EL (cell line): ENCODE measurements around the gene C11orf71.

Experiments
- DNase-seq: peaks from one replicate; pipeline ENCODE4 v3.0.0-alpha.2; 2016

The C11orf71 gene

DNA sequence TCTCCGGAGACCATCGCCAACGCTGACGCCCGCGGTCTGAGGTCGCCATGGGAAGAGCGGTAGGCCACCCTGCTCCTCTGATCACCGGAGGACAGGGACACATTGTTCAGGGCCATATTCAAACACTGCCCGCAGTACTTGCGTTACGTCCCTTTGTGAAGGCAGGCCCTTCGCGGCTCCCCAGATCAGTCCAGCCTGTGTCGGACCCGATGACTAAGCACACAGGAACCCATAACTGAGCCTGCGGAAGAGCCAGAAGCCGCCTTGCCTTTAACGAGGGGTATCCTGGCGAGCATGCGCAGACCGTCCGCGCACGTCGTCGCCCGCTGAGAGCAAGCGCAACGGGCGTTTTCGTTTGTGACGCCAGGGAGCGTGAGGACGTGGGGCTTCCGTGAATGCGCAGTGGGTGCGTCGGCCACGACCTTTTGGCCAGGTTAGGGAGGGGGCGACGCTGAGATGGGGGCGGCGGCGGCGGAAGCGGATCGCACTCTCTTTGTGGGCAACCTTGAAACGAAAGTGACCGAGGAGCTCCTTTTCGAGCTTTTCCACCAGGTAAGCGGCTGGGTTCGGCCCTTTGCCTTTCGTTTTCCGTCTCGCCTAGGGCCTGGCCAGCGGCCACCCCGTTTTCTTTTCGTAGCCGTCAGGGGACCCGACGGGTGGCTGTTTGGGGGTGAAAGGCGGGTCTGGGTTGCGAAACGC, at the start of gene C11orf71, which contains the start of gene RBM7:
Gene C11orf71 (minus strand): TSS at position 296 of the 699 bp plus-strand sequence. CDS start 180 bp downstream, at position 116.
Gene RBM7 (plus strand): TSS at position 451 of the 699 bp plus-strand sequence. CDS start 6 bp downstream, at position 457.
- peak; percentile 99 for DNase-seq

DNA sequence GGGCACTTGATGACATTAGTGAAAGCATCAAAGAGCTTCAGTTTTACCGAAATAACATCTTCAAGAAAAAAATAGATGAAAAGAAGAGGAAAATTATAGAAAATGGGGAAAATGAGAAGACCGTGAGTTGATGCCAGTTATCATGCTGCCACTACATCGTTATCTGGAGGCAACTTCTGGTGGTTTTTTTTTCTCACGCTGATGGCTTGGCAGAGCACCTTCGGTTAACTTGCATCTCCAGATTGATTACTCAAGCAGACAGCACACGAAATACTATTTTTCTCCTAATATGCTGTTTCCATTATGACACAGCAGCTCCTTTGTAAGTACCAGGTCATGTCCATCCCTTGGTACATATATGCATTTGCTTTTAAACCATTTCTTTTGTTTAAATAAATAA, 49.5 kb upstream of the C11orf71 start:
- no peak for DNase-seq

DNA sequence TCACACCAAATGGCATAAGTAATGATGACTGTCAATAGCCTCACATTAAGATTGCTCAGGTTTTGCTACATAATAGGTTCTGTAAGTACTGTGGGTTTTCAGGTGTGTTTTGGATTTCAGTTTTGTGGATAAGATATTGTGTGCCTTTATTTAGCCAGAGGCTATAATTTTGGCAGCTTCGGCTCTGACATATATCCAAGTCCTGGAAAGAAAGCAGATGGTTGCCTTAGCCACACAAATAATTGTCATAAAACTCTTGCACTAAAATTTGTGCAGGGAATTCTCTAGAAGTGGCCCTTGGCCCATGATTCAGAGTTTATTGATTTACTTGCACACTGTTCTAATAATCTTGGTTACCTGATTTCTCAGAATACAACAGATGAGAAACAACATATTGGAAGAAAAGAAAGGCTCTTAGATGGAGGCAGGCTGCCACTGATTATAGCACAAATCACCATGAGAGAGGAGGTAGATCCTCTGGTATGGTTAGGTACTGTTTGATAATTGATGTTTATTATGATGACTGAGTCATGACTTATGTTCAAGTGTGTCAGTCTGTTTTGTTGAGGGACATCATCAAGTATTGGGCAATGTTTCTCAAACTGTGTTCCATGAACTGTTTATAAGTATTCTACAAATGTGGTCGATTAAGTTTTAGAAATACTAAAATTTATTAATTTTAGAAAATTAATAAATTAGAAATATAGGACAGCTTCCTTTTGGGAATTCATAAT, 48.6 kb upstream of the C11orf71 start:
- DNase-seq: peak; percentile 11

DNA sequence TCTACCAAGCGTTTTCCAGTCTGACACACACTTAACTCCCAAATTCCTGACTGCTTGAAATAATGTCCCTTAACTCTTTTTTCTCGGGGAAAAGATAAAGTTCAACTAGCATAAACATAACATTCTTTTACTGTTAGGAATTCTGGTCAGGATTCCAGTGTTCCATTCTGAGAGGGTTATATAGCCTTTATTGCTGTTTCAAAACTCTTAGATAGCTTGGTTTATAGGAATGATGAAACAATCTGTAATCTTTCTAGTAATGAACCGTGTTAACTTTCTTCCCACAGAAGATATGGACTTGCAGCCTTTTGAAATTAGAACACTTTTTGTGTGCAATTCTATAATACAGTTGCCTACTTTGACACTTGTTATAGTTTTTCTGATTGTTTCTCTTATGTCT, 47.6 kb upstream of the C11orf71 start:
- DNase-seq: peak; percentile 56

DNA sequence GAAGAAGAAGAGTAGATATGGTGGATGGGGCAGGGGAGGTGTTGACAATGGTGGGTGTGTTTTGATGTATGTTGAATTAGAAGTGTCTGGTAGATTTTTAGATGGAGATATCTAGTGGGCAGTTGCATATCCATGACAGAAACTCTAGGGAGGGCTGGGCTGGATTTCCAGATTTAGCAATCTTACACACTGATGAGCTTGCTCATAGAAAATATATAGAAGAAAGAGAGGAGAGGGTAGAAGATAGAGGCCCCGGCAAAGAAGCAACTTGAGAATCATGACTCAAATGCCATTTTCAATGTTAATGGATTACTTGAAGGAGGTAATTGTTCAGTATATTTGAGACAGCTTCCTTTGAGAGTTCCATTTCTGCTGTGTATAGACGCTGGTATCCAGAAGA, 47.1 kb upstream of the C11orf71 start:
- no peak for DNase-seq

- no peak for DNase-seq
Measured at GRCh38 chr11:114442536-114442935, 42.2 kb upstream of the C11orf71 start.

- no peak for DNase-seq
Measured at GRCh38 chr11:114441921-114442320, 41.6 kb upstream of the C11orf71 start.

DNA sequence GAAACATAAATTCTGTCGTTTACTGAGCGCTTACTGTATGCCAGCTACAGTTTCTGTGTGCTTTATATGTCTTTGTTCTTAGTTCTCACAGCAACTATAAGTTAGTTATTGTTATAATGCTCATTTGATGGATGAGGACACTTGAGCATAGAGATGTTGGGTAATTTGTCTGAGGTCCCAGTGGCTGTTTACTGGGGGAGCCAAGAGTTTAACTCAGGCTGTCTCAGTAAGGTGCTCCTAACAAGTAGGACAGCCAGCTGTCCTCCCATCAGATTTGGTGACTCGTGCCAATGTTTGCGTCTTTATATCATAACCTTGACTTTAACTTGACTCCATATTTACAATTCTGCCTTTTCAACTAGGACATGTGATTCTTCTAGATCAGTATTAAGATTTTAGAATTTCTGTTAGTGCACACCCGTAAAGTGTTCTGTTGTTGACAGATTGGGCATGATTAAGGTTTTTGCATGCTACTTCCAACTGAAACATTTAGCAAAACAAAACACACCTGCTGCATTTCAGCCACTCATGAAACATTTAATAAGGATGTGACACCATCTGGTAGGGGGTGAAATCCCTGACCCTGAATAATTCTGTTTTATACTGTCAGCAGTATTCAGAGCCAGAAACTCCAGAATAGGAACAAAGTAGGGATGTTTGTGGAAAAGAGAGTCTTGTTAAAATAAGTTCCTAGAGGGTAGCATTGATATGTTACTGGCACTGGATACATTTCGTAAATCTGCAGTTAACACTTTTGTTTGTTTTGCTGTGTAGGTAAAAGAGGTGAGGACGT, 40.9 kb upstream of the C11orf71 start:
- no peak for DNase-seq

GRCh38 chr11:114440121-114440860, 40.0 kb upstream of the C11orf71 start:
- peak; percentile 38 for DNase-seq

DNA sequence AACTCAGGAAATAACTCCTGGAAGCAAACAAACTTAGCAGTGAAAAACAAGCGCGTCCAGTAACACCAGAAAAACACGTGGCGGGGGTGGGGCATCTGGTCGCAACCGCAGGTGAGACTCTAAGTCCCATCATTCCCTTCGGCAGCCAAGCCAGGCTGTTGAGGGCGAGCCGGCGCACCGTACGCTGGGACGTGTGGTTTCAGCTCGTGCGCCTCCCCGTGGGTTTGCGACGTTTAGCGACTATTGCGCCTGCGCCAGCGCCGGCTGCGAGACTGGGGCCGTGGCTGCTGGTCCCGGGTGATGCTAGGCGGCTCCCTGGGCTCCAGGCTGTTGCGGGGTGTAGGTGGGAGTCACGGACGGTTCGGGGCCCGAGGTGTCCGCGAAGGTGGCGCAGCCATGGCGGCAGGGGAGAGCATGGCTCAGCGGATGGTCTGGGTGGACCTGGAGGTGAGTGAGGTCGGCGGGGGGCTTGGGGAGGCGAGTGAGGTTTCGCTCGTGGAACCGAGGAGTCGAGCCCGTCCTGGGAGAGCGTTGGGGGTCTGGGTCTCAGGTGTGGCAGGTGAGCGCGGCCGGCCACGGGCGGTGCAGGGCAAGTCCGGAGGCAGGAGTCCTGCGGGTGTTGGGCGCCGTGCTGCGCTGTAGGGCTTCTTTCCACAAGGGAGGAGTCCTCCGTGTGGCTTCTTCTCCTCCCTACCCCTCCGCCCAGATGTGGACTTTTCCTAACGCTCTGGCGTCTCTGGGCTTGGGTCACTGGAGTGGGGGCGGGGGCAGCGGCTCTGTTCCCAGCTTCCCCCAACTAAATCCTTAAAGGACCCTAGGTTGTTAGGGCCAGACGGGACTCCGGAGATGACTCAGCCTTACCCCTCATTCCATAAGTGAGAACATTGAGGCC, 39.2 kb upstream of the C11orf71 start, which contains the start of gene REXO2:
Gene REXO2 (plus strand): TSS at position 239 of the 892 bp plus-strand sequence. CDS start 62 bp downstream, at position 301.
- DNase-seq: peak; percentile 93

DNA sequence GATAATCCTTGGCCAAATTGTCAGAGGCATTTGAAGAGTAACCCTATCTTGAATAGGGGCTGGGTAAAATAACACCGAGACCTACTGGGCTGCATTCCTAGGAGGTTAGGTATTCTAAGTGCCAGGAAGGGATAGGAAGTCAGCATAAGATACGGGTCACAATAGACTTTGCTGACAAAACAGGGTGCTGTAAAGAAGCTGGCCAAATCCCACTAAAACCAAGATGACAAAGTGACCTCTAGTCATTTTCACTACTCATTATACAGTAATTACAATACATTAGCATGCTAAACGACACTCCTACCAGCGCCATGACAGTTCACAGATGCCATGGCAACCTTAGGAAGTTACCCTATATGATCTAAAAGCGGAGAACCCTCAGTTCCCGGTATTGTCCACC, 38.0 kb upstream of the C11orf71 start:
- DNase-seq: peak; percentile 23

GRCh38 chr11:114433376-114433775, 33.1 kb upstream of the C11orf71 start:
- no peak for DNase-seq

GRCh38 chr11:114432893-114433292, 32.6 kb upstream of the C11orf71 start:
- no peak for DNase-seq

GRCh38 chr11:114430290-114430689, 30.0 kb upstream of the C11orf71 start:
- no peak for DNase-seq

DNA sequence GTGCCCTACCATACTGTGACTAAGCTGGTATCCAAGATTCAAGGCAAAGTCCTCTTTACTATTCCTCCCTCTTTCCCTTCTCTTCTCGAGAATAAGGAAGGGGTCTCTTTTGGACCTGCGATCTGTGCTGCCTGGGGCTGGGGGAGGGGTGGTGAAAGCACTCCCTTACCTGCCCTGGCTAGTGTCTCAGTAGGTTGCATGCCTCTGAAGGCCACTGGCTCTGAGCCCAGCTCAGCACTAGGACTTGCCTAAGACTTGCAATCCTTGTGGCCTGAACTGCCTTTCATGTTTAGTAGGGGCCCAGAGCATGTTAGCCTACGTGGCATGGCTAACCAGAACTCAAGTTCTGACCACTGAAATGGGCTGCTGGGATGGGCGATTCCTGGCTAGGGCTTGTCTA, 26.0 kb upstream of the C11orf71 start:
- no peak for DNase-seq

DNA sequence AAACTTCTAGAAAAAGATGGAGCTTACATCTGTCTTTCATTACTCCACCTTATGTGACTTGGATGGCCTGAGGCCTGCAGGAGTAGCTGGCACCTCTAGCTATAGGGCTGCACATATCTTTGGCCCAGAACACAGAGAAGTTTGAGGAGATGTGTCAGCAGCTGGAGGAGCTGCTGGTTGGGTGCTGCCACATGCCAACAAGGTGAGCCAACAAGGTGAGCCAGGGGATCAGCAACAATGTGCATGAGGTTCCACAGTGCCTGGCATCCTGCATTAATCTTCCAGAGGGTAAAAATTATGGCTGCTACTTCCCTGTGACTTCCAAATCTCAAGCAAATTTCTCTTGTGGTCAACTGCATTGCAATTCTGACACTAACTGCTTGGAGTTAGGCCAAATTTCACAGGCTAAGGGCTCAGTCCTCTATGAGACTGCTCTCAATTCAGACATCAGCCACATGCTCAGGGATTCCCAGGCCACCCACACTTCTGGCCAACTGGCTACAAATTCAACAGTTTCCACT, 16.2 kb upstream of the C11orf71 start:
- DNase-seq: peak; percentile 40

GRCh38 chr11:114413958-114414357, 13.6 kb upstream of the C11orf71 start:
- DNase-seq: no peak

DNA sequence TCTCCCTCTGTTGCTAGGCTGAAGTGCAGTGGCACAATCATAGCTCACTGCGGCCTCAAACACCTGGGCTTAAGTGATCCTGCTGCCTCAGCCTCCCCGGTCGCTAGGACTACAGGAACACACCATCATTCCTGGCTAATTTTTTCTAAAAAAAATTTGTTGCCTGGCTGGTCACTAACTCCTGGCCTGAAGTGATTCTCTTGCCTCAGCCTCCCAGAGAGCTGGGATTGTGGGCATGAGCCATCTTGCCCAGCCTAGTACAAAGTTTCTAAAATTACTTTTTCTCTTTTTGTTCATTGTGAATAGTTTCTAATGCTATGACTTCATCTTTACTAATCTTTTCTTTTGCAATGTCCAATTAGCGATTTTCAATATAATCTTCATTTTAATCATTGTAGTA, 12.6 kb upstream of the C11orf71 start:
- DNase-seq: no peak

DNA sequence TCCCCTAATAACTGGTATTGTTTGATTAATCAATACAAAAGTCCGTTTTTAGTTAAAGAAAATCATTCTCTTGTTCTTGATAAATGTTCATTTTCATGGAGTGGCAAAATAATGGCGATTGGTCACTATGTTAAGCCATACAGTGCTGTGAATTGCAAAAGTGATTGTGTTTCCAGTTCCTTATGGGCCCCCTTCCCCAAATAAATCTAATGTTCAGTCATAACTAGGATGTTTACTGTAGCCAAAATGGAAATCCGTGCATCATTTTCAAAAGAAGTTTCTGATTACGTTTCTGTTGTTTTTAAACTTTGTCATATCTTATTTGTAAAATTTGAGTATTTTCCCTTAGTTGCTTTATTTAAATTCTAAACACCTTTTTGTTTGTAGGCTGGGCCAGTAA, 1.0 kb upstream of the C11orf71 start:
- DNase-seq: no peak

DNA sequence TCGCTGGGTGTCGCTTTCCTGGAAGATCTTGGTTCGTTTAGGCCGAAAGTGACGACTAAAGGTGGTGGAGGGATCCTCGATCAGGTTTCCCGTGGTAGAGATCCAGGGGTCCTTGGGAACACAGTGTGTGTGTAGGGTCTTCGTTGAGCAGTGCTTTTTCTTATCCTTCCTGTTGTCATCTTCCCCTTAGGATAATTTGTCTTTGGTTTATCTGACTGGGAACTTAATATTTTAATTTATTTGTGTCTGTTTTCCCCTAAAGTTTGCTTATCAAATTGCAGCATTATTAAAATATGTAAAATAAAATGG, 558 bp upstream of the C11orf71 start:
- no peak for DNase-seq

DNA sequence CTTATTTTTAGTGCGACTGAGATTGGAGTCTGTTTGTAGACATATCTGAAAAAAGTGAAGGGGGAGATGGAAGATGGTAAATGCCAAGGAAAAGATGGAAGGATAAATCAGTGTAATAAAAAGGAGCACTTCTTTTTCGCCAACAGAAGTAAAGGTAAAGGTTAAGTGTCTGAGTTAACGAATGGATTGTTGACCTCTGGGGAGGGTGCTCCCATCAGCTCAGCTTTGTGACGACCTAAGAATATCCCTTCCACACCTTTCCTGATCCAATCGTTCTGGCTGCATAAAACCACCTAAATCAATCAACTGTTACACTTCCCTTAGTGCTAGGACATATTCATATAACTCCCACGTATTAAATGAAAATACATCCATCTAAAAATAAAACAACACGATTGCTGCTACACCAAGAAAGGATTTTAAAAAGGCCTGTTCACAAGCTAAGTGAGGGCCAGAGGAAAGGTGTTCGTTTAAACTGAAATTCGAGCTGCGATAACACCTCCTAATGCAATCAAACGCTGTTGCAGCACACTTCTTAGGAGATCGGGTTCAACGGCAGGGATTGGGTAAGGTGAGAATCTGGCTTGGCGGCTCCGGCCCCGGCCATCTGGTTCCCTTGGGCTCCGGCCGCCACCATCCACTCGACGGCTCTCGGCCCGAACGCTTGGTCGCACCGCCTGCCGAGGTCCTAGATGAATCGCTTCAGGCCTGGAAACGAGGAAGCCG, 658 bp downstream of the C11orf71 start:
- DNase-seq: no peak
